ENCODE data around the gene COQ7. TPM values are rescaled to one million over a fixed set of nuclear protein-coding genes. Genes with fewer than 3 reads are reported as not detected.
A peak's percentile ranks its signal among the peaks of the same experiment; 100 is the strongest.

COQ7 gene
- total RNA-seq, 1 experiment from 2014 or later: 39.6 TPM

GRCh38 chr16:19109288-19109664 lies 41.9 kb downstream of the COQ7 start:
- POLR2A ChIA-PET: interaction anchor here (2.1 kb wide), 1 partner anchor 14 kb away, joined by 6 read pairs; no protein-coding TSS in a partner anchor

GRCh38 chr16:19110537-19111360 lies 43.3 kb downstream of the COQ7 start:
- no peak overlapping the region for H3K4me3 ChIP-seq (ENCODE audit: low read depth in 2 of 2, low read length in 2 of 2)
- CTCF ChIA-PET: interaction anchor here (0.6 to 0.8 kb wide), 3 partner anchors 16 to 40 kb away, joined by 4 to 16 read pairs (median 13); no protein-coding TSS in a partner anchor
- no peak for DNase-seq (ENCODE audit: low read depth, low spot score)
- intact Hi-C loops (cut with micrococcal nuclease; ENCODE audit: unreplicated experiment): no loop called here
- BruUV-seq (replicated peaks): no TSS peak
- no peaks in the 10 kb centered on the region for H3K27me3 ChIP-seq (ENCODE audit: control insufficient read depth, insufficient read depth, low read length)
- POLR2A ChIA-PET: interaction anchor here (0.5 to 2.1 kb wide), 5 partner anchors 11 to 410 kb away, joined by 3 to 14 read pairs (median 5); no protein-coding TSS in a partner anchor
- no peaks in the 10 kb centered on the region for H3K36me3 ChIP-seq (ENCODE audit: control insufficient read depth, insufficient read depth, low read length)
- in situ Hi-C loops (cut with HindIII; ENCODE audit: low pct_unique_long_range_greater_than_20kb, low sequenced_read_pairs): no loop called here
- H3K27ac ChIP-seq (ENCODE audit: low read length): peak overlapping the region; percentile 5; the same call in 1 of the 2 replicates
- ATAC-seq: no peak
- no peak for TF ChIP-seq CTCF (IDR thresholded peaks at IDR 0.05)
- no peak for TF ChIP-seq SIN3A (IDR thresholded peaks at IDR 0.05; ENCODE audit: borderline replicate concordance, insufficient read depth, low read depth, low read length)
- no peak for TF ChIP-seq TCF7L2 (IDR thresholded peaks at IDR 0.05; ENCODE audit: low read depth, low read length)
- no peak for TF ChIP-seq POLR2AphosphoS5 (IDR thresholded peaks at IDR 0.05; ENCODE audit: low read depth, low read length)
- TF ChIP-seq REST (IDR thresholded peaks at IDR 0.05; ENCODE audit: insufficient read depth in 1 of 2, low read depth in 2 of 2, low read length in 1 of 2): no peak
- no peaks in the 10 kb centered on the region for H3K9me3 ChIP-seq (ENCODE audit: control insufficient read depth, insufficient read depth, low read depth, low read length)
- peaks cover 36% of the 10 kb centered on the region for H3K4me1 ChIP-seq (ENCODE audit: control insufficient read depth, insufficient read depth, low read length)

More at GRCh38 chr16:19109288-19109664, 41.9 kb downstream of the COQ7 start:
- CTCF ChIA-PET: interaction anchor here (2.1 kb wide), 1 partner anchor 15 kb away, joined by 8 read pairs; no protein-coding TSS in a partner anchor
- no TSS peak for BruUV-seq (replicated peaks)
- no peaks in the 10 kb centered on the region for H3K27me3 ChIP-seq (ENCODE audit: control insufficient read depth, insufficient read depth, low read length)
- peaks cover 28% of the 10 kb centered on the region for H3K4me1 ChIP-seq (ENCODE audit: control insufficient read depth, insufficient read depth, low read length)
- no peaks in the 10 kb centered on the region for H3K36me3 ChIP-seq (ENCODE audit: control insufficient read depth, insufficient read depth, low read length)
- intact Hi-C loops (cut with micrococcal nuclease; ENCODE audit: unreplicated experiment) (no loop called here), in situ Hi-C loops (cut with HindIII; ENCODE audit: low pct_unique_long_range_greater_than_20kb, low sequenced_read_pairs) (no loop called here)
- no peak for ATAC-seq
- TF ChIP-seq SIN3A (IDR thresholded peaks at IDR 0.05; ENCODE audit: borderline replicate concordance, insufficient read depth, low read depth, low read length) (no peak), REST (IDR thresholded peaks at IDR 0.05; ENCODE audit: insufficient read depth in 1 of 2, low read depth in 2 of 2, low read length in 1 of 2) (no peak)
- DNase-seq (ENCODE audit: low read depth, low spot score): no peak
- no peak overlapping the region for H3K27ac ChIP-seq (ENCODE audit: low read length)
- no peak overlapping the region for H3K4me3 ChIP-seq (ENCODE audit: low read depth in 2 of 2, low read length in 2 of 2)
- no peaks in the 10 kb centered on the region for H3K9me3 ChIP-seq (ENCODE audit: control insufficient read depth, insufficient read depth, low read depth, low read length)
